GM18526 (cell line): Measurements from ENCODE around the gene MBD3L4.
"Not testable (repeated sequence)": the region's sequence is repeated elsewhere in the genome, so short reads cannot be mapped to it uniquely, and the experiment has no call there.

Experiments
- POLR2A ChIP-seq: IDR thresholded peaks from 3 replicates; pipeline ENCODE4 v1.6.1; 2011; ENCODE audit not compliant: insufficient read length; ENCODE audit errors: extremely low read depth

Gene MBD3L4

GRCh38 chr19:7030278-7030677 is 9.7 kb downstream of the MBD3L4 start, which contains the start of gene MBD3L5:
Gene MBD3L5, plus strand, starts transcription at chr19:7030578. Its CDS starts 34 bp downstream, at chr19:7030612.
- not testable (repeated sequence) for TF ChIP-seq POLR2A

GRCh38 chr19:7021331-7021730 is 18.6 kb downstream of the MBD3L4 start, which contains the start of gene MBD3L2B:
Gene MBD3L2B, minus strand, starts transcription at chr19:7021431. Its CDS starts 34 bp downstream, at chr19:7021397.
- TF ChIP-seq POLR2A = not testable (repeated sequence)

GRCh38 chr19:7018828-7019227 is 21.2 kb downstream of the MBD3L4 start:
- TF ChIP-seq POLR2A = no peak

GRCh38 chr19:7013678-7014077 is 26.3 kb downstream of the MBD3L4 start:
- no peak for TF ChIP-seq POLR2A

- no peak for TF ChIP-seq POLR2A
Measured at GRCh38 chr19:7010722-7011593, 29.0 kb downstream of the MBD3L4 start.

- TF ChIP-seq POLR2A = no peak
Measured at GRCh38 chr19:7007859-7008258, 32.1 kb downstream of the MBD3L4 start.

GRCh38 chr19:7006135-7006704 is 33.8 kb downstream of the MBD3L4 start:
- TF ChIP-seq POLR2A = no peak

GRCh38 chr19:7004313-7004931 is 35.6 kb downstream of the MBD3L4 start:
- no peak for TF ChIP-seq POLR2A

GRCh38 chr19:7000816-7001215 is 39.2 kb downstream of the MBD3L4 start:
- TF ChIP-seq POLR2A = no peak

- TF ChIP-seq POLR2A = no peak
Measured at GRCh38 chr19:7000333-7000732, 39.6 kb downstream of the MBD3L4 start.

- TF ChIP-seq POLR2A = no peak
Measured at GRCh38 chr19:6999933-7000332, 40.0 kb downstream of the MBD3L4 start.

GRCh38 chr19:6997679-6998445 is 42.1 kb downstream of the MBD3L4 start:
- no peak for TF ChIP-seq POLR2A

GRCh38 chr19:6996810-6997209 is 43.2 kb downstream of the MBD3L4 start:
- no peak for TF ChIP-seq POLR2A

- TF ChIP-seq POLR2A = no peak
Measured at GRCh38 chr19:6995054-6995453, 44.9 kb downstream of the MBD3L4 start.

- TF ChIP-seq POLR2A = no peak
Measured at GRCh38 chr19:6988257-6988656, 51.7 kb downstream of the MBD3L4 start.

- no peak for TF ChIP-seq POLR2A
Measured at GRCh38 chr19:6987850-6988249, 52.1 kb downstream of the MBD3L4 start.
